Measurements from ENCODE around the gene SND1. TPM values are rescaled to one million over a fixed set of nuclear protein-coding genes. Genes with fewer than 3 reads are reported as not detected.

SND1 gene
- total and polyA plus RNA-seq, 2 of the 4 experiments (the other 2 are of a cell fraction) = 154 to 294 TPM

DNA sequence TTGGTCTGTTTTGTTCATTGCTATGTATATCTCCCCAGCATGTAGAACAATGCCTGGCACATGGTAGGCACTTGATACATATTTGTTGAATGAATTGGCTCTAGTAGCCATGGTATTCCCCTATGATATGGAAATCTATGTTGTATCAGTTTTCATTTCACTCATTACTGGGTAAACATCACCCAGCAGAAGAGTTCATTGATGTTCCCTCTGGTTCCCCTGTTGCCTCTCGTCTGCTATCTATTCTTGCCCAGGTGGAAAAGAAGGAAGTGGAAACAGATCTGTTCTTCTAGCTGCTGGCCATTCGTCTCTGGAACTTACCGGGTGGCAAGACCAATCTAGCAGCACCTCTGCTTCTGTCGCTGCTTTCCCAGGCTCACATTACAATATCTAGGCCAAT, 307.8 kb downstream of the SND1 start:
- Histone ChIP-seq H4K8ac (ENCODE audit: low read depth in 2 of 2, low read length in 2 of 2) (no peak overlapping the region), H4K5ac (ENCODE audit: low read depth, low read length) (no peak overlapping the region), H3K18ac (ENCODE audit: low read depth, low read length) (no peak overlapping the region), H2AFZ (replicated peaks; ENCODE audit: low read length, poor library complexity) (no peak overlapping the region), H2BK20ac (ENCODE audit: low read depth, low read length) (no peak overlapping the region), H3K27ac (ENCODE audit: insufficient read depth, low read length) (no peak overlapping the region), H2BK120ac (ENCODE audit: low read depth, low read length) (no peak overlapping the region), H2BK5ac (ENCODE audit: low read depth, low read length, poor library complexity, severe bottlenecking) (no peak overlapping the region), H3K4me1 (ENCODE audit: control insufficient read depth, insufficient read depth, low read length) (no peaks in the 10 kb centered on the region), H3K56ac (ENCODE audit: extremely low read depth, insufficient read depth, low read length) (no peak overlapping the region), H3K4me2 (ENCODE audit: low read depth, low read length) (no peak overlapping the region), H2AK5ac (ENCODE audit: low read depth, low read length) (no peak overlapping the region), H3K9me3 (ENCODE audit: control insufficient read depth, insufficient read depth, low read length) (no peaks in the 10 kb centered on the region), H4K20me1 (ENCODE audit: insufficient read depth, low read length) (peaks cover 18% of the 10 kb centered on the region), H3K9ac (ENCODE audit: low read depth, low read length) (no peak overlapping the region), H3K79me1 (ENCODE audit: low read depth in 1 of 2, low read length in 2 of 2) (peaks cover 13 to 63% of the 10 kb centered on the region in 2 experiments), H3K4me3 (ENCODE audit: insufficient read depth, low read depth, low read length) (no peak overlapping the region), H3K9me1 (ENCODE audit: insufficient read depth, low read length) (peaks cover 10% of the 10 kb centered on the region), H2AK9ac (replicated peaks; ENCODE audit: low read depth, low read length, poor library complexity) (no peak overlapping the region), H3K36me3 (ENCODE audit: control insufficient read depth, insufficient read depth, low read length) (peaks cover 6% of the 10 kb centered on the region), H4K91ac (ENCODE audit: insufficient read depth, low read depth, low read length) (no peak overlapping the region), H2BK15ac (ENCODE audit: low read depth, low read length) (no peak overlapping the region), H3K27me3 (ENCODE audit: control insufficient read depth, insufficient read depth, low read length) (no peaks in the 10 kb centered on the region), H3K23ac (ENCODE audit: low read depth, low read length) (no peak overlapping the region), H3K14ac (replicated peaks; ENCODE audit: low read depth, low read length) (no peak overlapping the region), H3K4ac (ENCODE audit: low read depth, low read length) (no peak overlapping the region)
- ATAC-seq (ENCODE audit: low read depth) (no peak), DNase-seq (no peak)
- in situ Hi-C loops (cut with MboI; ENCODE audit: low sequenced_read_pairs) = no loop called here
- ChIA-PET POLR2A (ENCODE audit: unreplicated experiment) (no interaction called here), CTCF (no interaction called here)
- intact Hi-C loops (cut with micrococcal nuclease) = no loop called here
- BruUV-seq (replicated peaks) = no TSS peak
- dilution Hi-C loops (cut with HindIII; ENCODE audit: low sequenced_read_pairs, unreplicated experiment) = no loop called here
- 64% methylated on average over 2 of the region's 4 CpGs; no CpG with 5 or more reads in 1 of the 2 experiments for WGBS, 2 experiments (ENCODE audit: extremely low coverage in 2 of 2, insufficient read length in 1 of 2)
- TF ChIP-seq, protein P1, sequence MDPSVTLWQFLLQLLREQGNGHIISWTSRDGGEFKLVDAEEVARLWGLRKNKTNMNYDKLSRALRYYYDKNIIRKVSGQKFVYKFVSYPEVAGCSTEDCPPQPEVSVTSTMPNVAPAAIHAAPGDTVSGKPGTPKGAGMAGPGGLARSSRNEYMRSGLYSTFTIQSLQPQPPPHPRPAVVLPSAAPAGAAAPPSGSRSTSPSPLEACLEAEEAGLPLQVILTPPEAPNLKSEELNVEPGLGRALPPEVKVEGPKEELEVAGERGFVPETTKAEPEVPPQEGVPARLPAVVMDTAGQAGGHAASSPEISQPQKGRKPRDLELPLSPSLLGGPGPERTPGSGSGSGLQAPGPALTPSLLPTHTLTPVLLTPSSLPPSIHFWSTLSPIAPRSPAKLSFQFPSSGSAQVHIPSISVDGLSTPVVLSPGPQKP (IDR thresholded peaks at IDR 0.05; ENCODE audit: borderline replicate concordance, low read depth, low read length) = no peak
- no peak for TF ChIP-seq RCOR1 (IDR thresholded peaks at IDR 0.05; ENCODE audit: insufficient replicate concordance, low read length)
- no peak for TF ChIP-seq NFE2L2 (IDR thresholded peaks at IDR 0.05; ENCODE audit: low read depth, low read length)
- no peak for TF ChIP-seq BHLHE40 (IDR thresholded peaks at IDR 0.05; ENCODE audit: low read depth, low read length)
- no peak for TF ChIP-seq CHD1 (IDR thresholded peaks at IDR 0.05; ENCODE audit: low read depth, low read length)
- TF ChIP-seq RAD21 (IDR thresholded peaks at IDR 0.05; ENCODE audit: low read length) = no peak
- TF ChIP-seq, protein P2, sequence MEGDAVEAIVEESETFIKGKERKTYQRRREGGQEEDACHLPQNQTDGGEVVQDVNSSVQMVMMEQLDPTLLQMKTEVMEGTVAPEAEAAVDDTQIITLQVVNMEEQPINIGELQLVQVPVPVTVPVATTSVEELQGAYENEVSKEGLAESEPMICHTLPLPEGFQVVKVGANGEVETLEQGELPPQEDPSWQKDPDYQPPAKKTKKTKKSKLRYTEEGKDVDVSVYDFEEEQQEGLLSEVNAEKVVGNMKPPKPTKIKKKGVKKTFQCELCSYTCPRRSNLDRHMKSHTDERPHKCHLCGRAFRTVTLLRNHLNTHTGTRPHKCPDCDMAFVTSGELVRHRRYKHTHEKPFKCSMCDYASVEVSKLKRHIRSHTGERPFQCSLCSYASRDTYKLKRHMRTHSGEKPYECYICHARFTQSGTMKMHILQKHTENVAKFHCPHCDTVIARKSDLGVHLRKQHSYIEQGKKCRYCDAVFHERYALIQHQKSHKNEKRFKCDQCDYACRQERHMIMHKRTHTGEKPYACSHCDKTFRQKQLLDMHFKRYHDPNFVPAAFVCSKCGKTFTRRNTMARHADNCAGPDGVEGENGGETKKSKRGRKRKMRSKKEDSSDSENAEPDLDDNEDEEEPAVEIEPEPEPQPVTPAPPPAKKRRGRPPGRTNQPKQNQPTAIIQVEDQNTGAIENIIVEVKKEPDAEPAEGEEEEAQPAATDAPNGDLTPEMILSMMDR (conservative IDR thresholded peaks at IDR 0.05; ENCODE audit: low read depth, low read length) = no peak
- TF ChIP-seq MAZ (IDR thresholded peaks at IDR 0.05; ENCODE audit: borderline replicate concordance, low read depth, low read length) = no peak
- TF ChIP-seq SMC3 (IDR thresholded peaks at IDR 0.05; ENCODE audit: low read depth, low read length) = no peak
- TF ChIP-seq MXI1 (IDR thresholded peaks at IDR 0.05; ENCODE audit: borderline replicate concordance, low read depth, low read length) = no peak
- no peak for TF ChIP-seq MAFK (IDR thresholded peaks at IDR 0.05; ENCODE audit: low read depth, low read length)
- no peak for TF ChIP-seq POLR2A (IDR thresholded peaks at IDR 0.05; ENCODE audit: low read depth, low read length)
- no peak for TF ChIP-seq CEBPB (IDR thresholded peaks at IDR 0.05; ENCODE audit: low read depth, low read length)
- no peak for TF ChIP-seq RFX5 (IDR thresholded peaks at IDR 0.05; ENCODE audit: low read depth, low read length)
